AG04450 (cell line): ENCODE results near the gene NDUFS1. TPM values are rescaled to one million over a fixed set of nuclear protein-coding genes. Genes with fewer than 3 reads are reported as not detected.
"Not testable (repeated sequence)": the region's sequence is repeated elsewhere in the genome, so short reads cannot be mapped to it uniquely, and the experiment has no call there.

ENCODE experiments used
- CTCF ChIA-PET: fragments of 300-600, 350-600 bp; formaldehyde crosslinking; extraction: SDS; loops from one replicate; lab custom pipeline; 2022; ENCODE audit warnings: antibody characterized with exemption, inconsistent platforms; lab: Charles Lee
- POLR2A ChIA-PET: fragments of 350-600 bp; formaldehyde crosslinking; extraction: SDS; loops from one replicate; lab custom pipeline; 2021; ENCODE audit warnings: antibody characterized with exemption, inconsistent platforms; lab: Yijun Ruan, JAX
- DNase-seq: peaks from one replicate; pipeline ENCODE4 v3.0.0-alpha.2; 2011; ENCODE audit warnings: low read depth, low spot score
- H3K27ac ChIP-seq: one replicate; pipeline ENCODE4 v1.5.1; 2012; ENCODE audit warnings: low read depth, low read length, control low read depth
- H3K27me3 ChIP-seq: one replicate; pipeline ENCODE4 v1.6.0; 2012; ENCODE audit warnings: low read length; ENCODE audit not compliant: control insufficient read depth, insufficient read depth
- H3K4me3 ChIP-seq: 2 replicates; pipeline ENCODE4 v1.5.1; 2011; ENCODE audit warnings: mild to moderate bottlenecking, low read depth, low read length, control low read depth
- H3K9me3 ChIP-seq: 2 replicates; pipeline ENCODE4 v1.5.1; 2012; ENCODE audit warnings: low read length; ENCODE audit not compliant: control insufficient read depth, insufficient read depth
- polyA minus RNA-seq: library from RNA; depleted of rRNA, polyadenylated mRNA; stranded (reverse); fragments of >200 nt; gene quantifications from 2 replicates; pipeline ENCODE4 v1.2.3, GENCODE V29; 2011; rRNA and poly(A)+ RNA removed
- polyA plus RNA-seq: library from polyadenylated mRNA; depleted of rRNA; stranded (reverse); fragments of >200 nt; gene quantifications from 2 replicates; pipeline ENCODE4 v1.2.3, GENCODE V29; 2011; rRNA removed
- TF ChIP-seq, protein P1 (sequence below): IDR thresholded peaks from 2 replicates; pipeline ENCODE4 v1.5.1; 2011; ENCODE audit warnings: low read depth, low read length, control low read depth, inconsistent platforms

Gene NDUFS1
- polyA plus RNA-seq = 105 and 129 TPM in 2 replicates
- polyA minus RNA-seq = 99.7 and 114 TPM in 2 replicates

DNA sequence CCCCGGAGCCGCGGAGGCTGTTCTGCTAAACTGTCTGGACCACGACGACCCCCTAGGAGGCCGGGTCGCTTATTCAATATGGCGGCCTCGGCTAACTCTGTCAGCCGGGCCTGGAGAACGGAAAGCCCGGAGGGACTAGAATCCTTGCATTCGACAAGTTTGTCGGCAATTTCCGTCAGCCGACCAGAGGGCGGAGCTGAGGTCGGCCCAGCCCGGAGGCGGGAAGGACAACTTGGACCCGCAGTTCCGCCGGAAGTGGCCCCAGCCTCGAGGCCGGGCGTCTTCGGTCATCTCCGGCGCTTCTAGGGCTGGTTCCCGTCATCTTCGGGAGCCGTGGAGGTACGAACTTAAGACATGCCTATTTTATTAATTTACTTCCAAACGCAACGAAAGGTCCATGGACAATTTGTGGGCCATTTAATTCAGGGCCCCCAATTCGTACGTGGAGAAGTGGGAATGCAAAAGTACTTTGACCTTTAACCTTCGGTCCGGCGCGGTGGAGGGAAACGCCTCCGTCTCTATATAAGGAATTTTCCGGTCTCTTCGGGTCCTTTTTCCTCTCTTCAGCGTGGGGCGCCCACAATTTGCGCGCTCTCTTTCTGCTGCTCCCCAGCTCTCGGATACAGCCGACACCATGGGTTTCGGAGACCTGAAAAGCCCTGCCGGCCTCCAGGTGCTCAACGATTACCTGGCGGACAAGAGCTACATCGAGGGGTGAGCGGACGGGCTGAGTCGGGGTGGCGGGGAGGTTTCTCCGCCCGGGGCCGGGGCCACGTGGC lies at the start of gene NDUFS1, which contains the start of gene EEF1B2:
NDUFS1 (minus strand) TSS at position 99 of the 779 bp plus-strand sequence. CDS start 5,766 bp downstream, outside the sequence.
EEF1B2 (plus strand) TSS at position 550 of the 779 bp plus-strand sequence; CDS start at position 635, 85 bp downstream.
- ChIA-PET CTCF (interaction anchor here (0.6 to 1.6 kb wide), 2 partner anchors 7 to 389 kb away, joined by 3 read pairs; no protein-coding TSS in a partner anchor), POLR2A (interaction anchor here (0.5 to 1.5 kb wide), 8 partner anchors 20 to 1630 kb away, joined by 3 to 5 read pairs (median 4); partner anchors contain the start of genes INO80D and ZDBF2)
- Histone ChIP-seq H3K9me3 (no peaks in the 10 kb centered on the region), H3K4me3 (peak within 1 kb of the TSS; percentile 94), H3K27me3 (no peaks in the 10 kb centered on the region), H3K27ac (peak within 1 kb of the TSS; percentile 93)
- TF ChIP-seq, protein P1, sequence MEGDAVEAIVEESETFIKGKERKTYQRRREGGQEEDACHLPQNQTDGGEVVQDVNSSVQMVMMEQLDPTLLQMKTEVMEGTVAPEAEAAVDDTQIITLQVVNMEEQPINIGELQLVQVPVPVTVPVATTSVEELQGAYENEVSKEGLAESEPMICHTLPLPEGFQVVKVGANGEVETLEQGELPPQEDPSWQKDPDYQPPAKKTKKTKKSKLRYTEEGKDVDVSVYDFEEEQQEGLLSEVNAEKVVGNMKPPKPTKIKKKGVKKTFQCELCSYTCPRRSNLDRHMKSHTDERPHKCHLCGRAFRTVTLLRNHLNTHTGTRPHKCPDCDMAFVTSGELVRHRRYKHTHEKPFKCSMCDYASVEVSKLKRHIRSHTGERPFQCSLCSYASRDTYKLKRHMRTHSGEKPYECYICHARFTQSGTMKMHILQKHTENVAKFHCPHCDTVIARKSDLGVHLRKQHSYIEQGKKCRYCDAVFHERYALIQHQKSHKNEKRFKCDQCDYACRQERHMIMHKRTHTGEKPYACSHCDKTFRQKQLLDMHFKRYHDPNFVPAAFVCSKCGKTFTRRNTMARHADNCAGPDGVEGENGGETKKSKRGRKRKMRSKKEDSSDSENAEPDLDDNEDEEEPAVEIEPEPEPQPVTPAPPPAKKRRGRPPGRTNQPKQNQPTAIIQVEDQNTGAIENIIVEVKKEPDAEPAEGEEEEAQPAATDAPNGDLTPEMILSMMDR = no peak
- DNase-seq = peak; percentile 95

DNA sequence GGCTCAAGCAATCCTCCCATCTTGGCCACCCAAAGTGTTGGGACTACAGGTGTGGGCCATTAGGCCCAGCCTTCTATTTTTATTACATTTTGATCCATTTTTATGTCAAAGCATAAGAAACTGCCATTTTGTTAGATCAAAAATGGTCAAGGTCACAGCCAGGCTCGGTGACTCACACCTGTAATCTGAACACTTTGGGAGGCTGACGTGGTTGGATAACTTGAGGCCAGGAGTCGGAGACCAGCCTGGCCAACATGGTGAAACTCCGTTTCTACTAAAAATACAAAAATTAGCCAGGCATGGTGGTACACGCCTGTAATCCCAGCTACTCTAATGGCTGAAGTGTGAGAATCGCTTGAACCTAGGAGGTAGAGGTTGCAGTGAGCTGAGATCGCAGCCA lies 49.7 kb upstream of the NDUFS1 start:
- H3K4me3 ChIP-seq = no peak overlapping the region

DNA sequence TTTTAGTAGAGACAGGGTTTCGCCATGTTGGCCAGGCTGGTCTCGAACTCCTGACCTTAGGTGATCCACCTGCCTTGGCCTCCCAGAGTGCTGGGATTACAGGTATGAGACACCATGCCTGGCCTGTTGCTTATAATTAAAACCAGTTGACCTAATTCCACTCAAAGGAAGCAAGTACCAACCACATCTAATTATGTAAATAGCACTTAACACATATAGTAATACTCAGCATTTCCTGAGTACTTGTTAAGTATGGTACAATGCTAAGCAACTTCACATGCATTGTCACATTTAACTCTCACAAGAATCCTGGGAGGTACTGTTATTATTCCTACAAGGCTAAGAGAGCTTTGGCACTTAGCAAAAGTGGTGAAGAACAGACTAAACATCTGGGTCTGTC lies 48.1 kb upstream of the NDUFS1 start:
- H3K27me3 ChIP-seq, H3K4me3 ChIP-seq, H3K27ac ChIP-seq, POLR2A ChIA-PET, H3K9me3 ChIP-seq, DNase-seq, CTCF ChIA-PET: not testable (repeated sequence)

More for the DNA sequence above, 49.7 kb upstream of the NDUFS1 start:
- ChIA-PET CTCF (no interaction called here), POLR2A (no interaction called here)
- no peaks in the 10 kb centered on the region for H3K9me3 ChIP-seq
- TF ChIP-seq, protein P1 = no peak
- no peak overlapping the region for H3K27ac ChIP-seq
- no peak for DNase-seq
- no peaks in the 10 kb centered on the region for H3K27me3 ChIP-seq

DNA sequence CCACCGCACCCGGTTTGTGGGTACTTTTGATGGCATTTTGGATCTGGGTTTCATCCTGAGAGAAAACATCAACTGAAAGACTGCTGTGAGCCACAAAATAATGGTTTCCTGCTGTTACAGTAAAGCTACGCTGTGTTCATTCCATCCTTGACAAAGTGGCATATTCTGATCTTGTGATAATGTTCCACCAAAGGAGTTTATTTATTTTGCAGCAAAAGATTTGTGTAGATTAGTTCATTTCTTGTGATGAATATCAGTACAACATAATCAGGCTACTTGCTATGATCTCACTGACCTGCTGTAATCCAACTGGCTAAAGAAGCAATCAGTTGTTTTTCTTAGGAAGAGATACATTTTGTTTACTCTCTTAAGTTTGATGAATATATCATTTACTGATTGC lies 45.5 kb upstream of the NDUFS1 start:
- CTCF ChIA-PET = interaction anchor here (1.1 kb wide), 1 partner anchor 40 kb away, joined by 3 read pairs; no protein-coding TSS in a partner anchor
- no peaks in the 10 kb centered on the region for H3K9me3 ChIP-seq
- no peak overlapping the region for H3K27ac ChIP-seq
- no peak for DNase-seq
- H3K4me3 ChIP-seq = no peak overlapping the region
- TF ChIP-seq, protein P1 = no peak
- no peaks in the 10 kb centered on the region for H3K27me3 ChIP-seq
- POLR2A ChIA-PET = no interaction called here

DNA sequence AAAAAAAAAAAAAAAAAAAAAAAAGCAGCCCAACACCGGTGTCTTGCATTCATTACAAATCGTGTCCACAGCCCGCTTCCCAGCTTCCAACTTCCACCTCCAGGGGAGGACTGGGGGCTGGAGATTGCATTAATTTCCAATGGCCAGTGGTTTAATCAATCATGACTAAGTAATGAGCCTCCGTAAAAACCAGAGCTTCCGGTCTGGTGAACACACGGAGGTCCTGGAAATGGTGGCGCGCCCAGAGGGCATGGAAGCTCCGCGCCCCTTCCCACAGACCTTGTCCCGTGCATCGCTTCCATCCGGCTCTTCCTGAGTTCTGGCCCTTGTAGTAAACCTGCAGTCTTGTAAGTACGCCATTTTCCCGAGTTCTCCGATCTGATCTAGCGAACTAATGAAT lies 44.1 kb upstream of the NDUFS1 start:
- TF ChIP-seq, protein P1 = no peak
- no peaks in the 10 kb centered on the region for H3K9me3 ChIP-seq
- ChIA-PET CTCF (interaction anchor here (0.7 kb wide), 1 partner anchor 39 kb away, joined by 3 read pairs; no protein-coding TSS in a partner anchor), POLR2A (interaction anchor here (0.7 kb wide), 1 partner anchor 76 kb away, joined by 4 read pairs; no protein-coding TSS in a partner anchor)
- no peak for DNase-seq
- no peaks in the 10 kb centered on the region for H3K27me3 ChIP-seq
- no peak overlapping the region for H3K27ac ChIP-seq
- H3K4me3 ChIP-seq = no peak overlapping the region
